DND-41 (cell line): ENCODE results near the gene IGF2BP3.

Source experiments
- EZH2 ChIP-seq: IDR thresholded peaks from 3 replicates; pipeline ENCODE4 v1.6.1; 2012; ENCODE audit warnings: borderline replicate concordance, low read depth, mild to moderate bottlenecking, moderate library complexity, low read length, inconsistent platforms; ENCODE audit not compliant: severe bottlenecking
- TF ChIP-seq, protein P1 (sequence below): IDR thresholded peaks from 2 replicates; pipeline ENCODE4 v1.5.1; 2012; ENCODE audit warnings: borderline replicate concordance, low read length, moderate library complexity, mild to moderate bottlenecking; ENCODE audit not compliant: poor library complexity, severe bottlenecking; ENCODE audit errors: extremely low read depth

DNA sequence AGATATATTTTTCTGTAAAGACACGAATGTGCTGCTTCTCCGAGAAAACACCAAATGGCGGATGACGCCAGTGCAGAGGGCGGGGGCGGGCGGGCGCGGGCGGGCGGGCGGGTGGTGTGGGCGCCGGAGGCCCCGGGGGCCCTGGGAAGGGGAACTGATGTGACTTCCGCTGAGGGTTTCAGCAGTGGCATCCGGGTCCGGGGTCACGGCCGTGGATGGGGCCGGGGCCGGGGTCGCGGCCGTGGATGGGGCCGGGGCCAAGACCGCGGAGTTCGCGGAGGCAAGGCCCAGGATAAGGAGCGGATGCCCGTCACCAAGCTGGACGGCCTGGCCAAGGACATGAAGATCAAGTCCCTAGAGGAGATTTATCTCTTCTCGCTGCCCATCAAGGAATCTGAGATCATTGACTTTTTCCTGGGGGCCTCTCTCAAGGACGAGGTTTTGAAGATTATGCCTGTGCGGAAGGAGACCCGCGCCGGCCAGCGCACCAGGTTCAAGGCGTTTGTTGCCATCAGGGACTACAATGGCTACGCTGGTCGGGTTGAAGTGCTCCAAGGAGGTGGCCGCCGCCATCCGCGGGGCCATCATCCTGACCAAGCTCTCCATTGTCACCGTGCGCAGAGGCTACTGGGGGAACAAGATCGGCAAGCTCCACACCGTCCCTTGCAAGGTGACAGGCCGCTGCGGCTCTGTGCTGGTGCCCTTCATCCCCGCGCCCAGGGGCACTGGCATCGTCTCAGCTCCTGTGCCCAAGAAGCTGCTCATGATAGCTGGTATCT, 20.3 kb upstream of the IGF2BP3 start:
- no peak for TF ChIP-seq EZH2
- TF ChIP-seq, protein P1, sequence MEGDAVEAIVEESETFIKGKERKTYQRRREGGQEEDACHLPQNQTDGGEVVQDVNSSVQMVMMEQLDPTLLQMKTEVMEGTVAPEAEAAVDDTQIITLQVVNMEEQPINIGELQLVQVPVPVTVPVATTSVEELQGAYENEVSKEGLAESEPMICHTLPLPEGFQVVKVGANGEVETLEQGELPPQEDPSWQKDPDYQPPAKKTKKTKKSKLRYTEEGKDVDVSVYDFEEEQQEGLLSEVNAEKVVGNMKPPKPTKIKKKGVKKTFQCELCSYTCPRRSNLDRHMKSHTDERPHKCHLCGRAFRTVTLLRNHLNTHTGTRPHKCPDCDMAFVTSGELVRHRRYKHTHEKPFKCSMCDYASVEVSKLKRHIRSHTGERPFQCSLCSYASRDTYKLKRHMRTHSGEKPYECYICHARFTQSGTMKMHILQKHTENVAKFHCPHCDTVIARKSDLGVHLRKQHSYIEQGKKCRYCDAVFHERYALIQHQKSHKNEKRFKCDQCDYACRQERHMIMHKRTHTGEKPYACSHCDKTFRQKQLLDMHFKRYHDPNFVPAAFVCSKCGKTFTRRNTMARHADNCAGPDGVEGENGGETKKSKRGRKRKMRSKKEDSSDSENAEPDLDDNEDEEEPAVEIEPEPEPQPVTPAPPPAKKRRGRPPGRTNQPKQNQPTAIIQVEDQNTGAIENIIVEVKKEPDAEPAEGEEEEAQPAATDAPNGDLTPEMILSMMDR, result no peak
